HG02623 (cell line): ENCODE results near the gene TULP4.
A peak's percentile ranks its signal among the peaks of the same experiment; 100 is the strongest.
"Not testable (repeated sequence)": the region's sequence is repeated elsewhere in the genome, so short reads cannot be mapped to it uniquely, and the experiment has no call there.

Experiments
- ATAC-seq: cut with Tn5 transposase; IDR thresholded peaks from one replicate; pipeline ENCODE4 v1.9.1; 2021; ENCODE audit warnings: moderate library complexity; ENCODE audit not compliant: unreplicated experiment

Gene TULP4

DNA sequence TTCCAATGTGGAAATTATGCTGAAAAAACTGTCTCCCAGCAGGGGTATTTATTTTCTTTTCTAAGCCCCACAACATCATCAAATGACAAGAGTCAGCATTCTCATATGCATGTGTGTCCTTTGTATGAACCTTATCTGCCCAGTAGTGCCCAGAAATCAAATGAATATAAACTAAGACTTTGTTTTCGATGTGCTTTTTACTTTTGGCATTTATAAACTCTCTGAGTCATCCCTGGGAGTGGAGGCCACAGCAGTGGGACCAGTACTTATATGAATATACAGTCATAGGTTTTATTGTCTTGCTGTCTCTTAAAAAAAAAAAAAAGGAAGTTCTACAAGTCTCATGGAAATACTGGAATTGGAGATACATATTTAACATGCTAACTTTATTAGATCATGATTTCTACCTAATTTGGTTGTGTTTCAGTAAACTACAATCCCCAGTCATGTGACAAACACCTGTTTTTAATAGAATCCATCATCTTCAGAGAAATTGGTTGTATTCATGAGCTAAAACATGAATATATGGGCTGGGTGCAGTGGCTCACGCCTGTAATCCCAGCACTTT is 148.4 kb downstream of the TULP4 start:
- no peak for ATAC-seq

- ATAC-seq: no peak
These were observed 149.7 kb downstream of the TULP4 start for GRCh38 chr6:158461954-158462353.

GRCh38 chr6:158464483-158464882 is 152.2 kb downstream of the TULP4 start:
- no peak for ATAC-seq

DNA sequence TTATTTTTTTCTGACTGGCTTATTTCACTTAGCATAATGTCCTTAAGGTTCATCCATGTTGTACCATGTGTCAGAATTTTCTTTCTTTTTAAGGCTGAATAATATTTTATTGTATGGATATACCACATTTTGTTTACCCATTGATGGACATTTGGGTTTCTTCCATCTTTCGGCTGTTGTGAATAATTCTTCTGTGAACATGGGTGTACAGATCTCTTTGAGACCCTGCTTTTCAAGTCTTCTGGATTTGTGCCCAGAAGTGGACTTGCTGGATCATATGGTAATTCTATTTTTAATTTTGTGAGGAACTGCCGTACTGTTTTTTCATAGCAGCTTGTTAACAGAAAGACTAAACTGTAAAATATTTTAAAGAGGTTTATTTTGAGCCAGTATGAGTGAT is 153.0 kb downstream of the TULP4 start:
- no peak for ATAC-seq

- ATAC-seq: no peak
These were observed 153.5 kb downstream of the TULP4 start for GRCh38 chr6:158465747-158466146.

GRCh38 chr6:158467923-158468322 is 155.7 kb downstream of the TULP4 start:
- ATAC-seq: no peak

GRCh38 chr6:158468666-158469065 is 156.4 kb downstream of the TULP4 start:
- ATAC-seq: no peak

DNA sequence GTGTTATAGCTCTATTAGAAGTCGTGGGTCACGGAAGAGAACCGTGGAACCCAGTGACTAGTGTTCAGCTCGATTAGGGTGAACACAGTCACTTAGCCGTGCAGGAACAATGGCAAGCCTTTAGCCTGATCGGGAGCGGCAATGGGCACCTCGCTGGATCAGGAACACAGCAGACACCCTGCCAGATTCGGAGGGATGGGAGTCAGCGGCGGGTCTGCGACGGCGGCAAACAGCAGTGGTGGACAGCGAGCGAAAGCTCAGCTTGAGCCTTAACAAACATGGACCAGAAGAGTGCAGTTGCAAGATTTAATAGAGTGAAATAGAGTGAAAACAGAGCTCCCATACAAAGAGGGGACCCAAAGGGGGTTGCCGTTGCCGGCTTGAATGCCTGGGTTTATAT is 157.8 kb downstream of the TULP4 start:
- not testable (repeated sequence) for ATAC-seq

- no peak for ATAC-seq
These were observed 159.1 kb downstream of the TULP4 start for GRCh38 chr6:158471339-158471738.

DNA sequence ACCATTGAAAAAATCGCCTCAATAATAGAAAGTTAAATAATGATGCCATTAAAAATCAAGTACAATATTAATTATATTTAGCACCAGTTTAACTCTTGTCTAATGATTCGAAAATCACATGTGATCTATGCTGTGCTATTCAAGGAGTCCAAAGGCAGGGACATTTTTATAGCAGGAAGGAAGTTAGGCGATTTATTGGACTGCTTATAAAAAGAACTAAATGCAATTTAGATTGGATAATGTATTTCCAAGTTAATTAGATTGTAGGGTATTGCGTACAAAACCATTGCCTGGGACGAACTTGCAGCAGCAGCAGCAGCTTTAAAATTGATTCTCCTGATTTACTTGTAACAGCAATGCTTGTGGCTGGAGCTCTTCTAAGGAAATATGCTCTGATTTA is 160.2 kb downstream of the TULP4 start:
- no peak for ATAC-seq

DNA sequence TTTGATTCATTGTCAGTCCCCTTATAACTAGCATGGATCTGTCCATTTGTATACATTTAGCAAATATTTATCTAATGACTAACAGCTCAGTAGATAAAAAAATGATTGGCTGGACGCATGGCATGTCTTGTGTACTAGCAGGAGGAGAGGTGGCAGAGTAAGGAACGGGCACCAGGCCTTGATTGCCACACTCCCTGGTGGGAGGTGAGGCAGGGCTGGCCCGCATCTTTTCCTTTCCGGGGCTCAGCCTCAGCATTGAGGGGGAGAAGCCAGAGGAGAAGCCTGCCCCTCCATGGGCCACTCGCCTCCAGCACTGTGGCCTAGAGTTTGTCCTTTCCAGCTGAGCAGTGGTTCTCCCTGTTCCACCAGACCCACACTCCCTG is 162.7 kb downstream of the TULP4 start:
- peak; percentile 1 for ATAC-seq

DNA sequence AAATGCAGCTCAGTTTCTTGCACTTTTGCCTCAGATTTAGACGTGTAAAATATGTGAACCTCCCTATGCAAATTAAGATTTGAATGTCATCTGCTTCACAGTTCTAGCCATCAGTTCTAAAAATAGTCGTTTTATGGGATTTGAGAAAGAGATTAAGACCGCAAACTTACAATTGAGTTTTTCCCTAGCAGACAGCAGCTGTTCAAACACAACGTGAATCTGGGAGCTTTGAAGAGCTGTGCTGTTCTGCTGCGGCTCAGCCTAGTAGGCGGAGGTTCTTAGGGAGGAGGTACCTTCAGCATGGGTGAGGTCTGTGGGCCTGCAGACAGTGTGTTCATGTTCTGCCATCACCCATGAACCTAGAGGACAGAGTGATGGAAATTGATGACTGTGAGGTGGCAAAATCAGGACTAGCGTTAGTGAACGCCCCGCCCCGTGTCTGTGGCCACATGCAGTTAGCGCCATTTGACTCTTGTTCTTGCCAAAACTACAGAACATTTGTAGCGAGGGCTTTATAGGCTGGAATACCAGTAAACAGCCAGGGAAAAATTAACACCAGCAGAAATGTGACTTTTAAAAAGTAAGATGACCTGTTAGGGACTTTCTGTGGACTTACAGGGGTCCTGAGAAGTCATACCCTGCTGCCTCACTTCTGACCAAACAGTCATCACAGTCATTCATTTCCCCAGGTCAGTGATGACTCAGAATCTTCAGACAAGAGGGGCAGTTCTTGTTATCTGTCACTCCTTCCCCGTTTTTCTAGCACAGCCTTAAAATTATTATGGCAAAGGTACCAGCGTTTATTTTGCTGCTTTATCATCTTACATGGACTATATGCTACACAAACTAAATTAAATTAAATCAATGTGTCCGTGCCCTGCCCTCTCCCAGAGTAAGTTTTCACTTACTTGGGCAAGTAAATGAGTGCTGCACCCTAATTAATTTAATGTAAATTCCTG is 163.4 kb downstream of the TULP4 start:
- peak; percentile 72 for ATAC-seq

- ATAC-seq: no peak
These were observed 164.1 kb downstream of the TULP4 start for GRCh38 chr6:158476389-158476788.

DNA sequence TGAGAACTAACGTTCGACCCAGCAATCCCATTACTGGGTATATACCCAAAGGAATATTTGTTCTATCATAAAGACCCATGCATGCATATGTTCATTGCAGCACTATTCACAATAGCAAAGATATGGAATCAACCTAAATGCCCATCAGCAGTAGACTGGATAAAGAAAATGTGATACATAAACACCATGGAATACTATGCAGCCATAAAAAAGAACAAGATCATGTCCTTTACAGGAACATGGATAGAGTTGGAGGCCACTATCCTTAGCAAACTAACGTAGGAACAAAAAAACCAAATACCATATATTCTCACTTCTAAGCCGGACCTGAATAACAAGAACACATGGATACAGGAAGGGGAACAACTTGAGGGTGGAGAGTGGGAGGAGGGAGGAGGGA is 165.5 kb downstream of the TULP4 start:
- not testable (repeated sequence) for ATAC-seq

- no peak for ATAC-seq
These were observed 168.7 kb downstream of the TULP4 start for GRCh38 chr6:158480989-158481388.

DNA sequence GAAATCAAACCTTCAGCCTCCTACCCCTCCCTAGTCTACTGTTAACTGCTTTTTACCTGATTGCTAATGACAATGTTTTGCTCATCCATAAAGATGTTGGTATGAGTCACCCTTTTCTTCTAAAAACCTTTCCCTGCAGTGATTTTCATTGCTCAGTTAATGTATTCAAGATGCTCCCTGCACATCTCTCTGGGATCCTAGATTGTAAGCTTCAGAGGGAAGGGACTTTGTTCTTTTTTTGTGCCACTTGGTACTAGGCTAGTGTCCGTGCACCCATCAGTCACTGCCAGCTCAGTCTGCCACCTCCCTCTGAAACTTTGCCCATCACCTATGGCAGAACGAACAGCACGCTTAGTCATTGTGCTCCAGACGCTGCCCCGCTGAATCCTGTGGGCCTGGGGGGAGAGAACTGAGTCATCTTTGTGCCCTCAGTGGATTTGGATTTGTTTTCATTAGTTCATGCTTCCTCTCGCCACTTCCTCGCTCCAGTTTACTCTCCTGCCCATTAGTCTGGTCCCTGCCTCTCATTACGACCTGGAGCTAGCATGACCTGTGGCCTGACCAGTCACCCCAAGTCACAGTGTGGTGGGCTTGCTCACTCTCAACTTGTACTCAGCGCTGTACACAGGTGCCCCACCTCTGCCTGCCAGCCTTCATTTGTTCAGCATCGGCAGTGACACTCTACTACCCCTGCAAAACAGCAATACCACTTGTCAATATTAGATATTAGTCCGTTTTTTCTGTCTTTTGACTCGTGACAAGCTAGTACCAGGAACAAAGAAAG is 169.6 kb downstream of the TULP4 start:
- ATAC-seq: no peak

- no peak for ATAC-seq
These were observed 173.2 kb downstream of the TULP4 start for GRCh38 chr6:158485431-158485830.

- no peak for ATAC-seq
These were observed 175.2 kb downstream of the TULP4 start for GRCh38 chr6:158487495-158487894.

GRCh38 chr6:158488065-158488464 is 175.8 kb downstream of the TULP4 start:
- no peak for ATAC-seq

DNA sequence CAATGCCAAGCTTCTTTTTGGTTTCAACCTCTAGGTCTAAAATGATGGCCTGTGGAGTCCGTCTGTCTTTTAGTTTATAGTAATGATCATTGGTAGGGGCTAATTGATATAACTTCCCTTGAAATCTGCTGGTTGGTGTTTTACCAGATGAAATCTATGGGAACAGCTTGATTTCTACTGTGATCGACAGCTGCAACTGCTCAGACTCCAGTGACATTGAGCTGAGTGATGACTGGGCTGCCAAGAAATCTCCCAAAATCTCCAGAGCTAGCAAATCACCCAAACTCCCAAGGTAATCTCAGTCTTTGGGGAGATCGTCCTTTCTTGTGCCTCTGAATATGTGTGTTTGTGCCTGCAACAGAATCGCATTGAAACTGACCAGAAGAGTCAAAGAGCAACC is 177.2 kb downstream of the TULP4 start:
- no peak for ATAC-seq

- no peak for ATAC-seq
These were observed 180.6 kb downstream of the TULP4 start for GRCh38 chr6:158492881-158493280.

DNA sequence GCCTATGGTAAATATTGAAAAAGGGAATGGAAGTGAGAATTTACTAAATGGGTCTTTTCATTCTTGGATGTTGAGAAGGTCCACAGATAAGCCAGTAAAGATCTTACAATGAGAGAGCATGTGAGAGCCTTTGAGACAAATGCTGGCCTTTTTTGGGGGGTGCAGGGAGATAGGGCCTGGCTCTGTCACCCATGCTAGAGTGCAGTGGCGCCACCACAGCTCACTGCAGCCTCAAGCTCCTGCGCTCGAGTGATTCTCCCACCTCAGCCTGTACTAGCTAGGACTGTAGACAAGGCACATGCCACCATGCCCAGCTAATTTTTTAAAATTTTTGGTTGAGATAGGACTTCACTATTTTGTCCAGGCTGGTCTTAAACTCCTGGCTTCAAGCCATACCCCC is 184.4 kb downstream of the TULP4 start:
- no peak for ATAC-seq
